Amniotic stem cell (primary cell): Measurements from ENCODE around the gene GRID2.

Experiments
- DNase-seq: peaks from one replicate; lab custom pipeline; 2025; lab: John Stamatoyannopoulos, UW

GRID2 gene

DNA sequence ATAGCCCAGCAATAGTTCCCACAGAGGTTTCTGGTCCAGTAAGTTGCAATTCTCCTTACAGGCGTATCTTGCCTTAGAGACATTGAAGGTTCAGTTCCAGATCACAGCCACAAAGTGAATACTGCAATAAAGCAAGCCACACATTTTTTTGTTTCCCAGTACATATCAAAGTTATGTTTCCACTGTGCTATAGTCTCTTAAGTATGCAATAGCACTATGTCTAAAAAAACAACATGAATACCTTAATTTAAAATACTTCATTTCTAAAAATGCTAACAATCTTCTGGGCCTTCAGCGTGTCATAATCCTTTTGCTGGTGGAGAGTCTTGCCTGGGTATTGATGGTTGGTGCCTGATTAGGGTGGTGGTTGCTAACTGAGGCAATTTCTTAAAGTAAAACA lies 659.1 kb downstream of the GRID2 start:
- no peak for DNase-seq

GRCh38 chr4:92968556-92968955 lies 664.8 kb downstream of the GRID2 start:
- no peak for DNase-seq

DNA sequence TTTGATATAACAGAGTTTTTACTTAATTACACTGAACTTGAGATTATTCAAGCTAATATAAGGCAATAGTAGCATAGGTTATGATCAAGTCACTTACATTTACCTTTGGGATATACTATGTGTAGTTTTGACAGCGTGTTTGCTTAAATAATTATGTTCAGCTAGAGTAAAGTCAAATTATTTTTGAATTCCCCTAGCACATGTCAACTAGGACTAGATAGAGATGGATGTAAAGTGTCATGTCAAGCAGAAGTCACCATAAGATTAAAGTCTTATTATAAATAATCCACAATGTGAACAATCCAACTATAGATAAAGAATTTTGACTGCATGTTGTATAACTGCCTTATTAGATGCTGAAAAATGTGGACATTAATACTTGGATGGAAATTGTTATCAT lies 665.2 kb downstream of the GRID2 start:
- no peak for DNase-seq

- peak; percentile 78 for DNase-seq
These were observed 666.0 kb downstream of the GRID2 start for GRCh38 chr4:92969650-92970379.

- DNase-seq: no peak
These were observed 667.2 kb downstream of the GRID2 start for GRCh38 chr4:92970996-92971395.

GRCh38 chr4:92988301-92988700 lies 684.5 kb downstream of the GRID2 start:
- DNase-seq: no peak

- DNase-seq: no peak
These were observed 689.0 kb downstream of the GRID2 start for GRCh38 chr4:92992758-92993157.

GRCh38 chr4:92994727-92995126 lies 691.0 kb downstream of the GRID2 start:
- no peak for DNase-seq

- no peak for DNase-seq
These were observed 692.8 kb downstream of the GRID2 start for GRCh38 chr4:92996533-92996932.

DNA sequence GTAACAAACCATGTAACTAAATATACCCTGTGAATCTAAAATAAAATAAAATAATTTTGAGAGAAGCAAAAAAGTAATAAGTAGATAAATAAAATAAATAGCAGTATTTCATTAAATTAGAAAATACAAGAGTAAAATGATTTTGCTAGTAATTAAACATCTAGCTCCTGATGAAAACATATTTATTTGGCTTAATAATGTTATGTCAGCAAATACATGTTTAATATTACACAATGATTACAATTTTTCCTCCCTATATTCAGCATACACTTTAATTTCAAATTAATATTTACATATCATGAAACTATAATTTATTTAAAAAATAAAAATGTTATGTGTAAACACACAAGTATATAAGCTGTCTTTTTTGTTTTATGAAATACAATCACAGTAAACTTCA lies 697.1 kb downstream of the GRID2 start:
- no peak for DNase-seq

GRCh38 chr4:93002240-93002639 lies 698.5 kb downstream of the GRID2 start:
- no peak for DNase-seq

DNA sequence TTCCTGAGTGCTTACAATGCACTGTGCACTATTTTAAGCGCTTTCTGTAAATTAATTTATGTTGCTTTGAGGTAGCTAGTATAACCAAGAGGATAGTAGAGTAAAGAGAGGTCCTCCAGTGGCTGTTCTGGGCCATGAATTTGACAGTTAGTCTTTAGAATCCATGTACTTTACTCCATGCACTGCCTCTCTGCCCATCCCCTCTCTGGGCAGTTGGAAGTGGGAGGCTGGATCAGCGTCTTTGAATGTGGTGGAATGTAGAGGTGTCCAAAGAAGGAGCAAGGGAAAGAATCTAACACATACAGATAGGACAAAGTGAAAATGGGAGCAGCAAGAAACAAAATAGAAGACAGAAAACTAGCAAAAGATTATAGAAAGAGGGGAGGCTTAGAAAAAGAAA lies 712.6 kb downstream of the GRID2 start:
- no peak for DNase-seq

DNA sequence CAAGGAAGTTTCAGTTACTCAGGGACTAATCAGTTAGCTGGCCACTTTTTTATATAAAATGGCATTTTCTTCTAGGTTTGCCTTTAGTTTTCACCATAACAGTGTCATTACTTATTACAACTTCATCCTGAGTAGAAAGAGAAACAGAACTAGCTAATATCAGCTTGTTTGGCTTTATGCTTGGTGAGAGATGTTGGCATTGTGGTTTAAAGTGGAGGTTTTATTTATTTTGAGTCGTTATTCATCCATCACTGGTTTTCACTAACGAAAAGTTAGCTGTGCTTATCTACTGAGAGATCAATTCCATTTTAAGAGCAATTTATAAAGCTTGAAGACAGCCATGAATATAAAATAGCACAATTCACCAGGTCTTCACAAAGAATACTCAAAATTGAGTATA lies 714.5 kb downstream of the GRID2 start:
- DNase-seq: no peak

DNA sequence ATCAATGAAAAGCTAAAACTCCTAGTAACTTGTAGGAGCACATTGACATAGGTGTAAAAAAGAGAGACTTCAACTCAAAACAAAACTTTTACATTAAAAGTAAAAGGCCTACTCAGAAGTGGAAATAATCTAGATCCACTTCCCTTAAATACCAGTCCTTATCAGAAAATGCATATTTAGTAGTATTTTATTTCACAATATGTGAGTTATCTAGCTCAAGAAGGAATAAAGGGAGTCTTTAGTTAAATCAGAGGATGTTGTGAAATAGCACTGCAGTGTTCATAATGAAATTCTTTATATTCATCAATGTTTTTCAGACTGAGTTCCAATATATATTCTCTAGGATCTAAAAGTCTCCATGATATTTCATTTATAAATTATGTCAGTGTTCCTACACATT lies 715.0 kb downstream of the GRID2 start:
- no peak for DNase-seq

- no peak for DNase-seq
These were observed 726.0 kb downstream of the GRID2 start for GRCh38 chr4:93029769-93030168.

- no peak for DNase-seq
These were observed 726.9 kb downstream of the GRID2 start for GRCh38 chr4:93030670-93031069.

- no peak for DNase-seq
These were observed 727.8 kb downstream of the GRID2 start for GRCh38 chr4:93031431-93032098.

DNA sequence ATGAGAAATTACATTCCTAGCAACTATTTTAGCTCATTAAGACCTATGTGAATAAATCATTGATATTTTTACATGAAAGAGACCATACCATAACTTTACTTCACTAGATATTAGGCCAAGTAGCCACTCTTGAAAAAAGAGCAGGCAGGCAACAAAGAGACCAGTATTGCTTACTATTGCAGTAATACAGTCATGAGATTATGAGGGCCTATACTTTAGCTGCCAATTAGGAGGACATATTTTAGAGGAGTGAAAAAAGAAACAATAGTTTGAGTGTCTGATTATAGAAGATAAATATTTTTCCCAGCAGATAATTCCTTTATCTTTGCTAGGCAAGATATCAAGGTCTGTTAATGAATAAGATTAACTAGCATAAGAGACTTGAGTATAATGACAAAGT lies 739.0 kb downstream of the GRID2 start:
- DNase-seq: no peak

DNA sequence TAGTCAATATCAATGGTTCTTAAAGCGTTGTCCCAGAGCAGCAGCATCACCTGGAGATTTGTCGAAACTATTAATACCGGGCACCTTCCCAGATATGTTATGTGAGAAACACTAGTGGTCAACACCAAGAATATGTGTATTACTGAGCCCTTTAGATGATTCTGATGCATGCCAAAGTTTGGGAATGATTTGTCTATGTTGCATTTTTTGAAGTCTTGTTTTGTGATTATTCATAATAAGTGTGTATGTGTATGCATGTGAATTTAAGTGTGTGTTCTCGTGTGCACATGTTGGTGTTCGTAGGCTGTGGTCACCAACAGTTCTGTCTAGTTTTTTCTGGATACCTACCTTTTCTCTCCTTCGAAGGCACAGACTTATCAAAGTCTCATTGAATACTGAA lies 749.4 kb downstream of the GRID2 start:
- DNase-seq: no peak

DNA sequence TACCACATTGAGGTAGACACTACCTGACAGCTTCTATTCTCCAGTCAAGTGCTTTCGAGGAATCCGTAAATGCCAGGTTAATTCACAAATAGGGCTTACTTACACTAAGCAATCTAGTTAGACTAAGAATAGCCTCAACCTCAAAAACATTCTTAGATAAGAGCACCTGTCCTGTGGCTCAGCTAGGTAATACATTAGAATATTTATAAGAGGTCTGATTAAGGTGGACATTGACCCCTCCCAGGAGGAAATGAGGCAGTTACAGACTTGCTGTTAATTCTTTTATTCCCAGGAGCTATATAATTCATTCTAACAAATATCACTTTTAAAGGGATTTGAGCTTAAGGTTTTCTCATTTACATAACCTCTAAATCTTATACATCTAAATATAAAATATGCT lies 758.1 kb downstream of the GRID2 start:
- no peak for DNase-seq

DNA sequence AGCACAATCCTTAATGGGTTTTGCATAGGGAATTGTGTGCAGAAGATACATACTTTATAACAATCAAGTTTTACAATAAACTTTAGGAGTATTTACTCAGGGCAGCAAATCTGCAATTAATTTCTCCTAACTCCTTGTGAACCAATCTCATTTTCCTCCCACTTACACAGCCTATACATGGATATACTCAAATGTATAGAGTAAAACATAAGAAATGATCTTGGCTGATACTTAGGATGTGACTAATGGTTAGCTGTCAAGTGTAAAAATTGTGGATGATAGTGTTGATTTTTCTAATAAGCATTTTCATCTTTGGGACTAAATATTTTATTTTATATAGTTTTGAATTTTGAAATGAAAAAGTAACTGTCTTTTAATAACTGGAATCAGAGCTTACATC lies 759.6 kb downstream of the GRID2 start:
- DNase-seq: no peak

DNA sequence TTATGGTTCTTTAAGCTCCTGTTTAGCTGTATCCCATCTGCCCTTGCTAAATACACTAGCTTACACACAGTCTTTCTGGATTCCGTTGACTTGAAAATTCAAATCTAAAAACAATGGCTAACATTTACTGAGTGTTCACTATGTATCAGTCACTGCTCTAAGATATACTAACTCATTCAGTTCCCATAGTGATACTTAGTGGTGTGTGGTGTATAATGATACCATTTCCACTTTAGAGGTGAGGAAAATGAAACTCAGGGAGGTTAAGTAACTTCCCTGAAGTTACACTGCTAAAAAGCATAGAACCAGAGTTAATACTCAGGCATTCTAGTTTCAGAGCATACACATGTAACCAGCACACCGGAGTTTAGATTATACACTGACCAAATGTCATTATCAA lies 762.0 kb downstream of the GRID2 start:
- DNase-seq: no peak

GRCh38 chr4:93066749-93067148 lies 763.0 kb downstream of the GRID2 start:
- DNase-seq: no peak

DNA sequence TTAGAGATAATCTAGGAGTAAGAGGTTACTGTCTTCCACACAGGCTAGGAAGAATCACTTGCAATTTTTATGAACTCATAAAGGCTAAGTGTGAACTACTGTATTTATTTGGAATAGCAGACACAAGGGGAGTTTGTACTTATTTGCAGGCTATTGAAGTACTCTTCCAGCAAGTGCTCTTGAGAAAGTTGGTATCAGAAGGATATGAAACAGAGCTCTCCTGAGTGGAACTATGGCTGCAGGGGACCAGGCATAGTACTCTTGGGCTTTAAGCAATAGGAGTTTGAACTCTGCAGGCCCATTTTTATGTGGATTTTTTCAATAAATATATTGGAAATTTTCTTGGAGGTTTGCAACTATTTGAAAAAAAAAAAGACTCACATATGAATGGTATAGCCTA lies 768.5 kb downstream of the GRID2 start:
- DNase-seq: no peak
